ENCODE data around the gene NXPH3. TPM values are rescaled to one million over a fixed set of nuclear protein-coding genes. Genes with fewer than 3 reads are reported as not detected.

The NXPH3 gene
- total and polyA plus RNA-seq, 9 of the 15 experiments (the other 6 are each of a cell fraction or from before 2014, with no cell fraction given): 0.04 to 0.27 (median 0.07) TPM; not detected in 2

GRCh38 chr17:49592263-49592662 lies 16.6 kb downstream of the NXPH3 start:
- H3K4me1 ChIP-seq (replicated peaks in 1 of 2; ENCODE audit: control insufficient read depth in 2 of 2, insufficient read depth in 2 of 2, low read length in 2 of 2): no peaks in the 10 kb centered on the region
- no peak overlapping the region for H3K27ac ChIP-seq (ENCODE audit: extremely low read depth, low read depth, low read length)
- H3K36me3 ChIP-seq (ENCODE audit: control insufficient read depth, insufficient read depth, low read length): peaks cover 15% of the 10 kb centered on the region; the same call in 2 of the 3 replicates
- H3K79me2 ChIP-seq (ENCODE audit: control insufficient read depth, insufficient read depth, low read length): no peaks in the 10 kb centered on the region
- no peak for ATAC-seq
- intact Hi-C loops (cut with micrococcal nuclease): no loop called here
- in situ Hi-C loops (cut with MboI): no loop called here
- 66% methylated on average over 3 of the region's 3 CpGs for WGBS (ENCODE audit: insufficient coverage, low coverage, missing lambda C conversion rate)
- H3K4me3 ChIP-seq: no peak overlapping the region
- H2AFZ ChIP-seq (ENCODE audit: low read depth, low read length): no peak overlapping the region
- no peaks in the 10 kb centered on the region for H3K9me1 ChIP-seq (ENCODE audit: control insufficient read depth, insufficient read depth, low read length)
- H4K20me1 ChIP-seq (replicated peaks; ENCODE audit: control insufficient read depth, insufficient read depth, low read length): 0 out of 2 replicates have a peak, but pooled peaks cover 4% of the 10 kb centered on the region
- no TSS peak for BruUV-seq (replicated peaks)
- no peak for DNase-seq (ENCODE audit: extremely low read depth in 1 of 4, low spot score in 3 of 4)
- CTCF ChIA-PET (ENCODE audit: low intra/inter-chr PET ratio): no interaction called here
- TF ChIP-seq, protein P1, sequence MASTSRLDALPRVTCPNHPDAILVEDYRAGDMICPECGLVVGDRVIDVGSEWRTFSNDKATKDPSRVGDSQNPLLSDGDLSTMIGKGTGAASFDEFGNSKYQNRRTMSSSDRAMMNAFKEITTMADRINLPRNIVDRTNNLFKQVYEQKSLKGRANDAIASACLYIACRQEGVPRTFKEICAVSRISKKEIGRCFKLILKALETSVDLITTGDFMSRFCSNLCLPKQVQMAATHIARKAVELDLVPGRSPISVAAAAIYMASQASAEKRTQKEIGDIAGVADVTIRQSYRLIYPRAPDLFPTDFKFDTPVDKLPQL (IDR thresholded peaks at IDR 0.05; ENCODE audit: extremely low read depth, insufficient read length): no peak
- no peak for TF ChIP-seq ZNF76 (CRISPR knock-in tag; IDR thresholded peaks at IDR 0.05; ENCODE audit: borderline replicate concordance)
- no peak for TF ChIP-seq ARID4B (CRISPR knock-in tag; IDR thresholded peaks at IDR 0.05)
- TF ChIP-seq CBX8 (IDR thresholded peaks at IDR 0.05; ENCODE audit: borderline replicate concordance, extremely low read depth, low read depth, low read length, poor library complexity, severe bottlenecking): no peak
- no peak for TF ChIP-seq NBN (IDR thresholded peaks at IDR 0.05; ENCODE audit: low read depth)
- TF ChIP-seq MTA1 (IDR thresholded peaks at IDR 0.05; ENCODE audit: borderline replicate concordance): no peak
- TF ChIP-seq KDM4B (IDR thresholded peaks at IDR 0.05; ENCODE audit: borderline replicate concordance in 2 of 2, low read depth in 1 of 2): no peak
- FAIRE-seq: no peak
- no peaks in the 10 kb centered on the region for H3K9me3 ChIP-seq (replicated peaks; ENCODE audit: control insufficient read depth, insufficient read depth, low read depth, low read length)
- H3K27me3 ChIP-seq (ENCODE audit: control insufficient read depth in 2 of 2, insufficient read depth in 2 of 2, low read length in 2 of 2): no peaks in the 10 kb centered on the region
- POLR2A ChIA-PET: interaction anchor here (0.6 kb wide), 1 partner anchor 397 kb away, joined by 3 read pairs; no protein-coding TSS in a partner anchor
- no peak overlapping the region for H3K9ac ChIP-seq (ENCODE audit: insufficient read depth in 1 of 2, low read depth in 2 of 2, low read length in 2 of 2)
- H3K4me2 ChIP-seq (ENCODE audit: insufficient read depth, low read length): no peak overlapping the region

Measured in K562 (cell line).